SH-SY5Y (cell line): ENCODE measurements around the gene XXYLT1.

Source experiments
- GATA2 ChIP-seq: IDR thresholded peaks from 2 replicates; pipeline ENCODE4 v1.6.1; 2011; ENCODE audit warnings: mild to moderate bottlenecking, low read depth, low read length
- GATA3 ChIP-seq: IDR thresholded peaks from 2 replicates; pipeline ENCODE4 v1.6.1; 2011; ENCODE audit warnings: low read depth, mild to moderate bottlenecking, low read length, moderate library complexity

DNA sequence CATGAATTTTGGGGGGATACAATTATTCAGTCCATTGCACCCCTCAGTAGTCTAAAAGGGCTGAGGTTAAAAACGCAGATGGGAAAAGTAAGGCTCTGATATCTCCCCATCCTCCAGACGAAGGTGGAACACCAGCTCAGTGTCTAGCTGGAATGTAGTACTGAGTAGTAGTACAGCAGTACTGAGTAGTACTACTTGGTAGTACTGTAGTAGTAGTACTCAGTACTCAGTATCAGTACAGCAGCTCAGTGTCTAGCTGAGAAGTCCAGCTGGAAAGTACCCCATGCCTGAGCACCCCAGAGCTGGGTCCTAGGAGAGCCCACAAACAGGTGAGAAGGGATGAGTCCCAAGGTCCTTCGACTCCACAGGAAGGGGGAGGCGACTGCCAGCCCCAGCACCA, 148.7 kb downstream of the XXYLT1 start:
- TF ChIP-seq GATA3, result no peak
- TF ChIP-seq GATA2, result no peak
